ENCODE results near the gene PDE10A.

The PDE10A gene

DNA sequence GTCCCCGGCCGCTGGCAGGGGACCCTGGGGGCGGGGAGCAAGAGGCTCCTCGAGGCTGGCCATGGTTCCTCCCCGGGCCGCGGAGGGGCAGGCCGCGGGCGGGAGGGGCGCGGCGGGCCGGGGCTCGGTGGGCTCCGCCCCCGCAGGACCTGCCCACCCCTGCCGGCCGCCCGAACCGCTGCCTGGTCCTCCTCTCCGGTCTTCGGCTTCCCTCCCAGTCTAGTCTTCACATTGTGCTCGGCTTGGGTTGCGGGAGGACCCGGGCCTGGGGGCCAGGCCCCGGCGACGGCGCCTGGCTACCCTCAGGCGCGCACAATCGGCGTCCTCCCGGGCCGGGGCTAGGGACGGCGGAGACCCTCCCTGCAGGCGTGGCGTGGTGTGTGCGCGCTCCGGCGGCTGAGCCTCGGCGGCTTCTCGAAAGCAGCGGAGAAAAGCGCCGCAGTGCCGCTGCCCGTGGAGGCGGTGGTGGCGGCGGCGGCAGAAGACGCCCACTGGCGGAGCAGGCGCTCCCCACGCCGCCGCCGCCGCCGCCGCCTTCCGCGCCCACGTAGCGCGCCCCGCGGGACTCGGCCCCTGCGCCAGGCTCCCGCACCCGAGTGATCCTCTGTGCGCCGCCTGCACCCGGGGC, at the start of gene PDE10A:
PDE10A (minus strand) TSS at position 493 of the 628 bp plus-strand sequence; CDS start at position 63, 430 bp downstream.
- peak in 1 of 2 experiments; percentile 32 for DNase-seq

DNA sequence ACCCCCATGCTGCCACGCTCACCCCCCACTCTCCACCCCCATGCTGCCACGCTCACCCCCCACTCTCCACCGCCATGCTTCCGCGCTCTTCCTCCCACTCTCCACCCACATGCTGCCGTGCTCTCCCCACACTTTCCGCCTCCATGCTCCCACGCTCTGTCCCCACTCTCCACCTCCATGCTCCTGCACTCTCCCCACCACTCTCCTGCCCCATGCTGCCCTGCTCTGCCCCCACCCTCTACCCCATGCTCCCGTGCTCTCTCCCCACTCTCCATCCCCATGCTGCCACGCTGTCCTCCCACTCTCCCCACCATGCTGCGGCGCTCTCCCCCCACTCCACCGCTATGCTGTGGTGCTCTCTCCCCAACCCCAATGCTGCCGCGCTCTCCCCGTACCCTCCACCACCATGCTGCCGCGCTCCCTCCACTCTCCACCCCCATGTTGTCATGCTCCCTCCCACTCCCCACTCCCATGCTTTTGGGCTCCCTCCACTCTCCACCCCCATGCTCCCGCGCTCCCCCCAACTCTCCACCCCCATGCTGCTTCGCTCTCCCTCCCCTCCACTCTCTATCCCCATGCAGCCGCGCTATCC, 46.0 kb upstream of the PDE10A start:
- DNase-seq = no peak

DNA sequence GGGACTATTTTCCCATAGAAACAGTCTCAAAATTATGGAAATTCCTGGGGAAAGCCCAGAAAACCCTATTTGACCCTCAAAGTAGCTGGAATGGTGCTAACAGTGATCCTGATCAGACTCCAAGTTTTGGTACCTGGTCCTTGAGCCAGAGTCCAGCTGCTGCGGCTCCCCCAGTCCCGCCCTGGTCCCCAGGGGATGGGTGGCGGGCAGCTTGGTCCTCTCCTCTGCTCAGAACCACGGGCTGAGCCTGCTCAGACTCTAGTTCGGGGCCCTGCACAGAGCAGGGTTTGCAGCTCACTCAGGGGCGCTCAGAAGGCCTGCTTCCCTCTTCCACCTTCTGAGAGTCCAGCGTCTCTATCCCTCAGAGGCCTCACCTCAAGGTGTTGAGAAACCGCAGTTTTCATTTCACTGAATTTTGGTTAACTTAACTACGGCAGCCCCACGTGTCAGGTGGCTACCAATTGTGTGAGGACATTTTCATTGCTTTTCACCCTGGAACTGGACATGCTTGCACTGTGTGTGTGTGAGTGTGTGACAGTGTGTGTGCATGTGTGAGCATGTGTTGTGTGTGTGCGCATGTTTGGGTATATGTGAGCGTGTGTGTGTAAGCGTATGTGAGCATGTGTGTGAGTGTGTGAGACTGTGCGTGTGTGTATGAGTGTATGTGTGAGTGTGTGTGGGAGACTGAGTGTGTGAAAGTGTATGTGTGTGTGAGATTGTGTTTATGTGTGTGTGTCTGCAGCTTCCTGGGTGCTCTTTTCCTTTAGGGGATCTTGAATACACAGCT, 44.2 kb upstream of the PDE10A start:
- DNase-seq = no peak

DNA sequence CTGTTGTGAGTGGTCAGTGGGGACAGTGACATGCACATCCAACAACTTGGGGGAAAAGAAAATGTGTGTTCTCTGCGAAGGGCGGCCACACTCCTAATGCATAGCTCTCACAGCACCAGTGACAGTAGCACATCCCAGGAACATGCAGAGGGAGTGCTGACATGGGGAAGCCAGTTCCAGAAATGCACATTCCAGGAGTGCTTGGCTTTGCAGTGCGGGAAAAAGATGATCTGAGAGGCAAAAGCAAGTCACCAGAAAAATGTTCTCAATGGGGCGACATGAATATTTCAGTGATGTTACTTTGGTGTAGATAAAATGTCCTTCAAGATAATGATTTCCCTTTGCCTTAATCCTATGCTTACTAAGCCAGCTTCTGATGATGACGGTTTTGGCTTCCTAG, 42.9 kb upstream of the PDE10A start:
- no peak for DNase-seq

DNA sequence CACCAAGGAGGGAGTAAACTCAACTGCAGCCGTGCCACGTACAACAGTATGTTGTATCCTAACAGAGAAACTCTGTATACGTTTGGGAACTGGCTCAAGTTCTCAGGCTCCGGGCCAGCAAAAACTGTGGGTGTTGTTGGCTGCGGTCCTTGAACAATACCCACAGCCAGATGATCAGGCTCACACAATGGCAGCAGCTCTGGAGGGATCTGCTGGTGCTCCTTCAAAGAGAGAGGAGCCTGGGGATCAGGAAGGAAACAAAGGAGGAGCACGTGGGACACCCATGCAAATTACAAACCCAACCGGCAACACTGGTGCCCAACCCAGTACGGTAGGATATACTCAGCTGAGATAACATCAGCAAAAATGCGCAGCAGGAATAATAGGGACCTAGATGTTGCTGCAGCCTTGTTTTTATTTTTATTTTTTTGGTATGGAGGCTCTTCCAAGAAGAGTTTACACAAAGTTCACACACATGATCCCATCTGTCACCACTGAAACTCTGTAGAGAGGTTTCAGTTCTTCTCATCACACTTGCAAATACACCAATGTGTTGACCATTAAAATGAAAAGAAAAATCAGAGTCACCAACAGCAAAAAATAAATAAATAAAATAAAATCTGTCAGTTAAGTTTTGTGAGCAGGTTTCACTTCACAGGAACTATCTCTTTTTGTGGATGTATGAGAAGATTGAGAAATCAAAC, 41.2 kb upstream of the PDE10A start:
- DNase-seq = no peak

DNA sequence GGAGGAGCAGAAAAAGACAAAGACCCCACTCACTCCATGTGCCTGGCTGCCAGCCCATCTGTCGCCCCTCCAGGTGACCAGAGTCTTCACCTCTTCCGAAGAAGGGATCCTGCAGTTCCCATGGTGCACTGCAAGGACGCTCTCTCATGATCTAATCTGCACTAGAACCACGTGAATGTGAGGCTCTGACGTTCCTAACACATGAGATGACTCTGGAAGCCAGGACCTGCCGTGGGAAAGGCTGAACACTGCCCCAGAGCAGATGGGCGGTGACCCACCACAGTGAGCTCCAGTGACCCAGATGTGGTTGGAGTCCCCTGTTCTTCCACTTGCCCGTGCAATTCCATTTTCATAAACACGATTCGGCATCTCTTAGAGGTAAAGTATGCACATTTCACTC, 39.6 kb upstream of the PDE10A start:
- DNase-seq = no peak

DNA sequence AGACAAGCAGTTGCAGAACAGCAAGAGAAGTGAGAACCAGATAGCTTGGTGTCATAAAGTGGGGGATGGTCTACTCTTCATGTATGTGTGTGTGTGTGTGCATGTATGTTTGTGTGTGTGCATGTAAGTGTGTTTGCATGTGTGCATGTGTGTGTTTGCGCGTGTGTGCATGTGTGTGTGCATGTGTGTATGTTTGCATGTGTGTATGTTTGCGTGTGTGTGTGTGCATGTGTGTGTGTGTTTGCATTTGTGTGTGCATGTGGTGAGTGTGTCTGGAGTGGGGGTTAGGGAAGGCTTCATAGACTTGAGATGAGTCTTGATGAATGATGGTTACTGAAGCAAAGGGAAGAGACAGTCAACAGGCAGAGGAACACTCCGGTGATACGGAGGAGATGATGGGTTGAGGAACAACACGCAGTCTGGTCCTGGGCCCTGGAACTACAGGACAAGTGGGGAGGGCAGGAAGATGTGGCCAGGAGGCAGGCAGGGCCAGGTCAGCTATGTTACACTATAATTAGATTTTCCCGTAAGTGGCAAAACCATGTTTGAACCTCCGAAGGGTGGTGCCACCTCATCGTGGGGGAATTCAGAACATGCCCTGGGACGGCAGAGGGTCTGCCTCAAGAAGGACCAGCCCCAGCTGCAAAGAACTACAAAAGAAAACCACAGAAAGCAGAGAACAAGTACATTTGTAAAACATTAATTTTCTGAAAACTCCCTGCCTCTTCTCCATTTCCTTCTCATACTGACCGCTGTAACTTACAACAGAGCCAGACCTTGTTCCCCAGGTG, 38.7 kb upstream of the PDE10A start:
- no peak for DNase-seq

DNA sequence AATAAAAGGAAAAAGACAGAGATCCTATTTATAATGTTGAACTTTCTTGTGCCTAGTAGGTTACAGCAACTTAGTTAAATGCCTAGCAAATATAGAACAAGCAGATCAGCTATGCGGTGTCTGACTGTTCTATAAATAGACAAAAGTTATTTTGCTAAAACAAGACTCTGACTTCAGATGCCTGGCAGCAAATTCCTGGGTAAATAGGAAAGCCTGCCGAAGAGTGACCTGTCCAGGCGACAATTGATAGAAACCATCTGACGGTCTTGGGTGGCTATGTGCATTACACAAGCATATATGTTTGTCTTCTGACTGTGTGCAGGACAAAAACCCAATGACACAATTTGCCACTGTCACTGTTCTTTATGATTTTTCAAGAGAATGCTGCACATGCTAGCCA, 38.0 kb upstream of the PDE10A start:
- no peak for DNase-seq

DNA sequence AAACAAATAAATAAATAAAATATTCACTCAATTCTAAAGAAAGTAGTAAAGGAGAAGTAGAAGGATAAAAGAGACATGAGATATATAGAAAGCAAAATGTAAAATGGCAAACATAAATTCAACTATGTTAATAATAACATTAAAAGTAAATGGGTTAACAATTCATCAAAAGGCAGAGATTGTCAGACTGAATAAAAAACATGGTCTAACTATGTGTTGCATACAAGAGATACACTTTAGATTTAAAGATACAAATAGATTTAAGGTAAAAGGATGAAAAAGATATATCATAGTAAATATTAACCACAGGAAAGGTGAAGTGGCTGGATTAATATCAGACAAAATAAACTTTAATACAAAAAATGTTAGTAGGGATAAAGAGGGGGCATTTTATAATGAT, 35.8 kb upstream of the PDE10A start:
- no peak for DNase-seq

DNA sequence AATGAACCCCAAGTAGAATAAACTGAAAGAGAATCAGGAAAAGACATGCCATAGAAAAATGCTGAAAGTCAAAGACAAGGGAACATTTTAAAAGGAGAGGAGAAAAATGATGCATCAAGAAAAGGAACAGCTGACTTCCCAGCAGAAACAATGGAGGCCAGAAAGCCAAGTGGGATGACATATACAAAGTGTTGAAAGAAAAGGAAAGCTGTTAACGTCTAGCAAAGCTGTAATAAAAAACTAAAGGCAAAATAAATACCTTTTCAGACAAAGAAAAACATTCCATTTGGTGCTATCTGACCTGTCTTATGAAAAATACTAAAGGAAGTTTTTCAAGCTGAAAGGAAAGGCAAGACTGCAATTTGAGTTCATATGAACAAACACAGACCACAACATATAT, 34.1 kb upstream of the PDE10A start:
- DNase-seq = no peak

DNA sequence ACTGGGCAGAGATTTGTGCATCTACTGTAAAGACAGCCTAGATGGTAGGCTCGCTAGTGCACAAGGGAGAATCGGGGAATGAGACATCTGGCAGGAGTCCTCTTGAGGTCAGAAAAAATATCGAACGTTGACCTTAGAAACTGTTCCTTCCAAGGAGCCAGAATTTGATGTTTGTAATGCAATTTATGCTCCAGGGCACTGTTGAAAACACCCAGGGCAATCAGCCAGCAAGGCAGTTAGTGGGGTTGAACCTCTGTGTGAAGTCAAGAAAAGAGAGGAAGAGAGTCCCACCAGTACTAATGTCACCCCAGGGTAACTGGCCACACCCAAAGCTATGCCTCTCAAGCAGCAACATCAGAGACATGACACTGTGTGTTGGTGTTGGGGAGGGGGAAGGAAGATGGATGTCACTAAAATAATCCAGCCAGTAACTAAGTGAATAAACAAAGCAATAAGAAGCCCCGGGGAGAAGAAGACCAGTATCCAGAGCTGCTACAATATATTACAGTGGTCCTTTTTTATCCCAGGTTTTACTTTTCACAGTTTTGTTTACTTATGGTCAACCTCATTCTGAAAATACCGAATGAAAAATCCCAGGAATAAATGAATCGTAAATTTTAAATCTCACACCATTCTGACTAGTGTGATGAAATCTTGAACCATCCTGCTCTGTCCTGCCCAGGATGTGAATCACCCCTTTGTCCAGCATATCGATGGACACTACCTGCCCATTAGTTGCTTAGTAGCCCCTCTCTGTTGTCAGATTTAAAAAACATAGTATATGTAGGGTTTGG, 32.9 kb upstream of the PDE10A start:
- no peak for DNase-seq

DNA sequence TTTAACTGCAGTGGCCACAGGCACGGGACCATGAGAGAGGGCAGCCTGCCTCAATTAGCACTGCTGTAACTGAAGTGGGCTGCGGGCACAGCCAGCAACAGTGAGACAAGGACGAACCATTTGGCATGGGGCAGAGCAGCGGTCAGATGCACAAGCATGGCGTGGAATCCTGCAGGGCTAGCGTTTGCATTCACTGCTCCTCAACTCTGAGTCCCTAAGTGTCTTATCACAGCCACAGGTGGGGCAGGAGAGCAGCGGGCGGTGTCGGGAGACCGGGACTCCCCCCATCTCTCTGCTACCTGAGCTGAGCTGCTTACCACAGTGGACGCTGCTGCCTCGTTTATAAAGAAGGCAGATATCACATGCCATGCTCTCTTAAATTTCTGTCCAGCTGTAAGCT, 31.3 kb upstream of the PDE10A start:
- no peak for DNase-seq

DNA sequence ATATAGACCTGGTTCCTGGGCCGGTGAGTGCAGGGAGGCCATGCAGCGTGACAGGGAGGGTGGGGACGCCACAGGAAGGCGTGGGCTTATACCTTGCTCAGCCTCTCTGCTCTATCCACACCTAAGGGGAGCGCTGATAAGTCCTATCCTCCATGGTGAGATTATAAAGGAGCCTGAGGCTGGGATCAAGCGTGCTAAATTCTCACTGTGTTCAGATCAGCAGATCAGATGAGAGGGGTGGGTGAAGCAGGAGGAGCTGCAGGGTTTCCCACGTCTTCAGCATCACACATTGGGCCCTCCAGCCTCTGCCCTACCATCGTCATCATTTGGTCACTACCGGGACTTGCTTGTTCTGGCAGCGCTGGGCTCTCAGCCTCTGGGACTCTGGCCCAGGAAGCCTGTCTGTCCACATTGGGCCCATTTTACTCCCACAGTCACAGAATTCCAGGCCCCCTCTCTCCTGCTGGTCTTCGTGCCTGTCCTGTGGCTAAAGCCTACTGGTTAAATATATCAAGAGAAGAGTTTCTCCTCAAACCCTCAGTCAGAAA, 29.1 kb upstream of the PDE10A start:
- no peak for DNase-seq

DNA sequence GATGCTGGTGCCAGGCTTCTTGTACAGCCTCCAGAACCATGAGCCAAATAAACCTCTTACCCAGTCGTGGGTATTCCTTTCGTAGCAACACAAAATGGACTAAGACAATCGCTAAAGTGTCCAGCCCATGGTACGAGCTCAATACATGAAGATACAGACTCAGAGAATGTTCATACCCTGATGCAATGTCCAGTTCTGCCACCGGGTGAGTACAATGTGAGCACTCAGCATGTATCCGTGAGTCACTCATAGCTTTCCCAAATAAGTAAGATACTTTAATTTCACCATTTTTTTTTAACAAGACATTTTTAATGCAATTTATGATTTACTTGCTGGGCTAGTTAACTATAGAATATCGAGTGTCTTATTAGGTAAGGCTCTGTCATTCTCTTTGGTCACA, 26.7 kb upstream of the PDE10A start:
- no peak for DNase-seq

DNA sequence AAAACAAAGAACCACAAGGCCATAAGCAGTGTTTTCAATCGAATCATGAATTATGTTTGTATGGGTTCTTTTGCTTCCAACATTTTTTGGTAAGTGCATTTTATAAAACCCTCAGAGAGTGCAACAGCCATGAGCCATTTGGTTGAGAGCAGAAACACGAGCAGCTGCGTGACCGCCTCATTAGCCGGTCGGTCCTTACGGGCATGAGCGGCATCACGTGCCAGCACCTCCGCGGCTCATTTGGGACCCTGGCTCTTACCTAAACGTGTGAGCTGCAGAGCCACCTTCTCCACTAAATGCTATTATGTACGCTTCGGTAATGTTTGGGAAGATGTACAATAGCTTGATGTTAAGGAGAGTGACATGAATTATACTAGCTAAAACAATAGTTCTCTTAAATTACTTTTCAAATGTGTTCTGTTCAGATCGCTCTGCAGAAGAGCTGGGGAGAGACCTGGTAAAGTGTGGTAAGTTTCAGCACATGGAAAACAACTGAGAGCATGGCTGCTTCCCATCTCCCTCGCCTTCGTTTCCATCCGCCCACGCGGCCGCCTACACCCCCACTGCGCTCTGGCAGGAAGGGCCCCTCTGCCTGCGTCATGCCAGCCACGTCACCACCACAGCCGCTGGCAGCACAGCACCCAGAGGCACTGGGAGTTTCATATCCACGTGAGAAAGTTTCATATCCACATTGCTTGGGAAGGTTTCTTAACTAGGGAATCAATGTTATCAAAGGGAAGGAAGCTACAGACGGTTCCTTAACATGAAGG, 23.7 kb upstream of the PDE10A start:
- no peak for DNase-seq

DNA sequence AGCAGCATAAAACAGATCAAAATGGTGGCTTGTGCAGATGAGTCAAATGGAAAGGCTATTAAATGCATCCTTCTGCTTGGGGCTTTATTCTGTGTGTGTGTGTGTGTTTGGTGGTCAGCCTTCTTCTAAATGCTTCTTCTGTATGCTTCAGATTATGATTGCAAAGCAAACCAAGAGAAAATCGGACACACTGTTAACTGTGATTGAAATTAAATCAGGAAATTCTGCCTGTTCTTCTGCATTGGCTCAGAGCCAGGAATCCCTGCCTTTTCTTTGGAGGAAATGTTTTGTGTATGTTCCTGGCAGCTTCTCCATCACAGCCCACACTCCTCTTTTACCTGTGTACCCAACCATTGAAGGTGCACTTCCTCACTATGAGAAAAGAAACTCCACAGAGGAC, 22.3 kb upstream of the PDE10A start:
- no peak for DNase-seq

DNA sequence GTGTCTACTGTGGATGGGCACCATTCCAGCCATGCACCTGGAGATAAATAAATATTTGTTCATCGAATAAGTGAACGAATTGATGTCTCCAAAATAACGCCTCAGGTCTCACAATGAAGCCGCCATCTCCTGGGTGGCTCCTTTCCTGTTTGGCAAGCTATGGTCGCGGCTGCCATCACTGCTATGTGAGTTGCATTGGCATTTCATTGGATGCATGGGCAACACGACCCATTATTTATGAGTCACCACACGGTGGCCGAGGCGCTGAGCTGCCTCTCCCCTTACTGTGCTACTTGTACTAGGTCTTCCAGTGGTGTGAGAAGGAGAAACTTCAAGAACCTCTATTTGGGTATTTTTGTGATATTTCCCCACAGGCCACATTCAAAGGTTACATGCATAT, 21.3 kb upstream of the PDE10A start:
- no peak for DNase-seq

DNA sequence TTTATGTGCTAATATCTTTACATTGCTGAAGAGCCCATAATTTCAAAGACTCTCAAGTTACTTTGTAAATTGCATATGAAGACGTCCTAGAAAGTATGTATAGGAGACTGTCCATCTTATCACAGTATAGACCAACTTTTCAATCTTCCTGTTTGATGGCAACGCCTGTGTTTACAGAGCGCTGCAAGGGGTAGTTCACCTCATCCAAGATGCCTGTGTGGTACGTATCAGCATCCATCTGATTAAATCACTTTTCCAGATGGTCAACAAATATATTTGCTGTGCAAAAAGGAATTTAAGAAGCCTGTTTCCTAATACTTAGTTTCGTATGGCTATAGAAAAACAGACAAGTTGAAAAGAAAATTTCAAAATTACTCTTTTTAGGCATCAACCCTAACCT, 17.9 kb upstream of the PDE10A start:
- no peak for DNase-seq

DNA sequence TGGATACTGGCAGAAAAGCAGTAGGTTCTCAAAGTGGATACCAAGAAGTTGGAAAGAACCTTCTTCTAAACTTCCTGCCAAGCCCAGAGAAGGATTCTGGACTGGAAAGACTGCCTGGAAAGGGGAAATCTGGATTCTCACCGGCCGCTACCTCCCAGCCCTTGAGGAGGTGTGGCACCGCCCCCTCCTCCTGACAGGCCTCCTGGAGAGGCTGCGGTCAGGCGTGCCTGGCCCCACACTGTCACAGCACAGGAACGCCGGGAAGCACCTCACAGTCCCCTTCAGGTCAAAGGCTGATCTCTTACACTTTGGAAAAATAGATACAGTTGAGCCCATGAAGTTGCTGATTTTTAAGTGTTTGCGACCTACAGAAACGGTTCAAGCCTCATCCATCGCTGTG, 16.3 kb upstream of the PDE10A start:
- DNase-seq = no peak

DNA sequence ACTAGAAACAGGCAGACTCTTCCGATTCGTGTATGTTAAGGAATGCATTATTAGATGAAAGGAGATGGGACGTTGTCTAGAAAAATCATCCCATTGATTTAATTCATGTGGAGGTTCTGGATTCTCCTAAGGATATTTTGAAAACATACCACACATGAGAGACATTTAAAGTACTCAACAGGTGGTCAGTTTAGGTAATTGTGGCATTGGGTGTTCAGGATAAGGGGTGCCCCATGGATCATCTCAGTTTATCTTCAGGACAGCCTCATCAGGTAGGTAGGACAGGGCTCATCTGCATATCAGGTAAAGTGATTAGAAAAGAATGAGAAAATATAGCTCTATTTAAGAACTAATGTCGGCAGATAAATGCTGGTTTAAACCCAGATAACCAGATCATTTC, 15.9 kb upstream of the PDE10A start:
- DNase-seq = no peak

DNA sequence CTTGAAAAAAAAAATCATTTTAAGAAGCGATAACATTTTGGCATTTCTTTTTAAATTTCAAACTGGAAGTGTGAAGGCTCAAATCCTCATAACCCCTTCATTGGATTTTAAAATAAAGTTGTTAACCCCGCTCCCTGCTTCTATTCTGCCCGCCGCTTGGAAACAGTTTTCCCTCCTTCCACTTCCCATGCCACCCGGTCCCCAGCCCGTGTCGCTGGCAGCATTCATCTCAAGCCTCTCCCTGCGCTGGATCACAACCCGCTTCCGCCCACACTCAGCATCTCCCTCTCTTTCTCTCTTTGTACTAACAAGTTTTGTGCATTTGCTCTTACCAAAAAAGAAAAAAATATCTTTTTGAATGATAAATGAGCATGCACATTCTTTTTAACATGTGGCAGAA, 15.4 kb upstream of the PDE10A start:
- DNase-seq = no peak

Measured in NCI-H1930 (cell line).